ENCODE results near the gene GATB. TPM values are rescaled to one million over a fixed set of nuclear protein-coding genes. Genes with fewer than 3 reads are reported as not detected.

The GATB gene
- total and polyA plus RNA-seq, 12 donors = 39.1 to 168 (median 88.5) TPM

DNA sequence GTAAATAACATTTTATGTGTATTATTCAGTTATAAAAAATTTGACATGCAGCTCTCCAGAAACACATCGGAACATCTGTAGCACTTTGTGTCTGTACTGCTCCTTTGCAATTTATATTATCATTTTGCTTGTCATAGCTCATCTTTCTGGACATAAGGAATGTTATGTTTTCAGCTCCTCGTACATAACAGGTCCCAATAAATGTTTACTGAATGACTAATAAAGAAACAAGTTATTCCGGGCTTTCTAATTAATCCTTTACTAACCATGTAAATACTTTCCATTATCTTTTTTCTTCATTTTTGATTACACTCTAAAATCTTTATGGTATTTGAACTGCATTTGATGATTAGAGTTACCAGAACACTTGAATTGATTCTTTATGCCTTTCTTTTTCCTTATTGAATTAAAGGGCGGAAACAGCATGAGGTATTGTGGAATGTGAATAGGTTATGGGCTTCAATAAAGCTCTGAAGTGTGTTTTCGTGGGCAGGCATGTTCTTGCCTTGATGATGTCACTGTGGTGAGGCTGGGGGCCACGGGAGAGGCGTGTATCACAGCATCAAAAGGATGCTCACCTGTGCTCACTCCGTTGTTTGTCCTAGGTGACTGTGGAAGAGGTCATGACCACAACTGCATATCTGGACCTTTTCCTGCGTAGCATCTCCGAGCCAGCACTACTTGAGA lies 131.6 kb downstream of the GATB start:
- 83 to 88% methylated on average over 10 of the region's 10 CpGs for WGBS, 2 donors
- intact Hi-C loops (cut with DNase I) = no loop called here
- DNase-seq (no peak), ATAC-seq (no peak)
- Histone ChIP-seq H3K4me1 (no peaks in the 10 kb centered on the region), H3K27me3 (no peaks in the 10 kb centered on the region), H3K9me3 (peaks cover 0 to under 1% (median 0%) of the 10 kb centered on the region in 11 donors), H3K27ac (no peak overlapping the region), H3K36me3 (no peaks in the 10 kb centered on the region), H3K4me3 (no peak overlapping the region)
- TF ChIP-seq, protein P1, sequence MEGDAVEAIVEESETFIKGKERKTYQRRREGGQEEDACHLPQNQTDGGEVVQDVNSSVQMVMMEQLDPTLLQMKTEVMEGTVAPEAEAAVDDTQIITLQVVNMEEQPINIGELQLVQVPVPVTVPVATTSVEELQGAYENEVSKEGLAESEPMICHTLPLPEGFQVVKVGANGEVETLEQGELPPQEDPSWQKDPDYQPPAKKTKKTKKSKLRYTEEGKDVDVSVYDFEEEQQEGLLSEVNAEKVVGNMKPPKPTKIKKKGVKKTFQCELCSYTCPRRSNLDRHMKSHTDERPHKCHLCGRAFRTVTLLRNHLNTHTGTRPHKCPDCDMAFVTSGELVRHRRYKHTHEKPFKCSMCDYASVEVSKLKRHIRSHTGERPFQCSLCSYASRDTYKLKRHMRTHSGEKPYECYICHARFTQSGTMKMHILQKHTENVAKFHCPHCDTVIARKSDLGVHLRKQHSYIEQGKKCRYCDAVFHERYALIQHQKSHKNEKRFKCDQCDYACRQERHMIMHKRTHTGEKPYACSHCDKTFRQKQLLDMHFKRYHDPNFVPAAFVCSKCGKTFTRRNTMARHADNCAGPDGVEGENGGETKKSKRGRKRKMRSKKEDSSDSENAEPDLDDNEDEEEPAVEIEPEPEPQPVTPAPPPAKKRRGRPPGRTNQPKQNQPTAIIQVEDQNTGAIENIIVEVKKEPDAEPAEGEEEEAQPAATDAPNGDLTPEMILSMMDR (IDR thresholded peaks at IDR 0.05) = no peak

DNA sequence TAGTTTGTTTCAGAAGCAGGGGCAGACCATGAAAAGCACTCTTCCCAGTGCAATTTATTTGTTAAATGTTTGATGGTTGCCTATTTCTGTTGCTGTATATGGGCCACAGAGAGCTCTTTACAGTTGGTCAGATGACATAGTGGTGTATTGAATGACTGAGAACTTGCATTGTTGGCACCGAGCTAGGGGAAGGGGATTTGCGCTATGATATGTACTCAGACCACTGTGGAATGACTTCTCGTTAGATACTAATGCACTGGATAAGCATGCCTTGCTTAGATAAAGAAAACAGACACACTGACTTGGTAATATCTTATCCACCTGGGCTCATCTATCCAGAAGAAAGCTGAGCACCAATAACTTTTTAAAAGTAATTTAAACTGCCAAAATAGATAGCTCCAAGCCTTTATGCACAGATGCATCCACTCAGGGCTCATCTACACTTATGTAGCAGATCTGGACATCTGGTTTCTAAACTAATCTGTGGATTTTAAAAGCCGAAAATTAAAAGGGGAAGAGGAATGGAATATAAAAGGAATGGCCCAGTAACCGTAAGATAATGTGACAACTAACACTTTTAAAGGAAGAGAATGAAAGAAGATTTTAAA lies 132.7 kb downstream of the GATB start:
- DNase-seq = no peak
- no peaks in the 10 kb centered on the region for H3K9me3 ChIP-seq
- WGBS, 2 donors = 61 to 74% methylated on average over 5 of the region's 5 CpGs
- no peak overlapping the region for H3K4me3 ChIP-seq
- intact Hi-C loops (cut with DNase I) = no loop called here
- no peak for ATAC-seq
- H3K27ac ChIP-seq = no peak overlapping the region
- H3K36me3 ChIP-seq = no peaks in the 10 kb centered on the region
- peaks cover 0 to under 1% (median 0%) of the 10 kb centered on the region in 9 donors for H3K4me1 ChIP-seq
- TF ChIP-seq, protein P1 (IDR thresholded peaks at IDR 0.05) = no peak
- H3K27me3 ChIP-seq = no peaks in the 10 kb centered on the region

- DNase-seq (no peak), ATAC-seq (no peak)
- H3K27me3 ChIP-seq = no peaks in the 10 kb centered on the region
- TF ChIP-seq, protein P1 (IDR thresholded peaks at IDR 0.05) = no peak
- H3K9me3 ChIP-seq = no peaks in the 10 kb centered on the region
- H3K27ac ChIP-seq = no peak overlapping the region
- H3K36me3 ChIP-seq = no peaks in the 10 kb centered on the region
- H3K4me3 ChIP-seq = no peak overlapping the region
- intact Hi-C loops (cut with DNase I) = no loop called here
- peaks cover 0 to 5% (median 0%) of the 10 kb centered on the region in 9 donors for H3K4me1 ChIP-seq
- 42 to 46% methylated on average over 1 of the region's 1 CpG for WGBS, 2 donors
Measured at GRCh38 chr4:151627491-151627890, 133.3 kb downstream of the GATB start.

DNA sequence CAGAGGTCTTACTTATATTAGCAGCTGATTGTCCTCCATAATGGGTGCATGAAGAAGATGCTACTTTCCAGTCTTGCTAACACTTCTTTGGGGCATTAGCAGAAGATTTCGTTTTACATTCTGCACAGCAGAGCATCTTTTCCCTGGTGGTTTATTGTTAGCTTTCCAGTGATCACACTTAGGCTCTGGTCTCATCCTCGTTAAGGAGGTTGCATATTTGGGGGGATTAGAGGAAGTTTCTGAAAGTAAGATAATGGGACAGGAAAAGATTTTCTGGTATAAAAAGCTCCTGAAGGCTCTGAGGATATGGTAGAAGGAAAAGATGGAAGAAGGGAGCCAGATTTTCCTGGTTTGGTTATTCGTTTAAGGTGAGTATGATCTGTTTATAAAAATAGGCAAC lies 134.1 kb downstream of the GATB start:
- H3K4me1 ChIP-seq = peaks cover 0 to 5% (median 0%) of the 10 kb centered on the region in 9 donors
- DNase-seq (no peak), ATAC-seq (no peak)
- H3K9me3 ChIP-seq = no peaks in the 10 kb centered on the region
- no peaks in the 10 kb centered on the region for H3K27me3 ChIP-seq
- WGBS, 2 donors = 49 to 57% methylated on average over 3 of the region's 3 CpGs
- H3K27ac ChIP-seq = no peak overlapping the region
- H3K4me3 ChIP-seq = no peak overlapping the region
- TF ChIP-seq, protein P1 (IDR thresholded peaks at IDR 0.05) = no peak
- intact Hi-C loops (cut with DNase I) = no loop called here
- H3K36me3 ChIP-seq = no peaks in the 10 kb centered on the region
